Panc1 (cell line): Measurements from ENCODE around the gene ADAMTS9. TPM values are rescaled to one million over a fixed set of nuclear protein-coding genes. Genes with fewer than 3 reads are reported as not detected.

ENCODE experiments used
- ATAC-seq: fragments of 200-7000 bp; cut with Tn5 transposase; 2 replicates; pipeline ENCODE4 v1.9.1; 2020; ENCODE audit warnings: mild to moderate bottlenecking, moderate library complexity
- BruUV-seq: library from RNA; stranded (reverse); fragments of 400-500 nt; replicated peaks from 2 replicates; lab custom pipeline; 2021; lab: Mats Ljungman, UMichigan
- CTCF ChIA-PET: fragments of 300-600 bp; sonication (Branson Sonifier 250); formaldehyde crosslinking; loops from one replicate; lab custom pipeline; 2022; ENCODE audit warnings: antibody characterized with exemption; lab: Charles Lee
- POLR2A ChIA-PET: fragments of 300-600 bp; sonication (Branson Sonifier 250); formaldehyde crosslinking; loops from one replicate; lab custom pipeline; 2022; ENCODE audit warnings: antibody characterized with exemption; lab: Charles Lee
- DNase-seq: peaks from one replicate; pipeline ENCODE4 v3.0.0-alpha.2; 2010; ENCODE audit warnings: low read depth, low spot score
- H3K27ac ChIP-seq: 2 replicates; pipeline ENCODE4 v1.5.1; 2011; ENCODE audit warnings: mild to moderate bottlenecking, low read length, inconsistent platforms
- H3K27me3 ChIP-seq: fragments of 200-500 bp; sonication (Bioruptor generic); 2 replicates; pipeline ENCODE4 v1.6.0; 2014; ENCODE audit warnings: low read length, inconsistent platforms; ENCODE audit not compliant: control insufficient read depth, insufficient read depth
- H3K36me3 ChIP-seq: fragments of 200-500 bp; sonication (Bioruptor generic); 2 replicates; pipeline ENCODE4 v1.5.1; 2014; ENCODE audit warnings: inconsistent platforms, mild to moderate bottlenecking, low read length, moderate library complexity; ENCODE audit not compliant: control insufficient read depth, insufficient read depth
- H3K4me1 ChIP-seq: 2 replicates; pipeline ENCODE4 v1.5.1; 2011; ENCODE audit warnings: inconsistent platforms, mild to moderate bottlenecking, low read length, moderate library complexity; ENCODE audit not compliant: control insufficient read depth, insufficient read depth
- H3K4me3 ChIP-seq, 2 experiments: 2 replicates each; pipeline ENCODE4 v1.5.1; 2011 to 2012; ENCODE audit warnings: low read depth in 2 of 2, low read length in 2 of 2, mild to moderate bottlenecking in 2 of 2, inconsistent platforms in 1 of 2, moderate library complexity in 1 of 2
- H3K9me3 ChIP-seq: fragments of 200-500 bp; sonication (Bioruptor generic); 2 replicates; pipeline ENCODE4 v1.5.1; 2014; ENCODE audit warnings: low read depth, mild to moderate bottlenecking, inconsistent platforms, low read length, moderate library complexity; ENCODE audit not compliant: control insufficient read depth, insufficient read depth
- CTCF ChIP-seq: fragments of 450-650 bp; IDR thresholded peaks from 2 replicates; pipeline ENCODE4 v1.5.1; 2017; ENCODE audit warnings: mild to moderate bottlenecking
- POLR2AphosphoS5 ChIP-seq: IDR thresholded peaks from 2 replicates; pipeline ENCODE4 v1.6.1; 2012; ENCODE audit warnings: mild to moderate bottlenecking, low read depth, low read length, moderate library complexity
- REST ChIP-seq, 2 experiments: IDR thresholded peaks; 2 replicates each; pipeline ENCODE4 v1.6.1; 2011 to 2012; ENCODE audit warnings: low read depth in 2 of 2, control low read depth in 1 of 2, low read length in 1 of 2, mild to moderate bottlenecking in 1 of 2, moderate library complexity in 1 of 2; ENCODE audit not compliant: insufficient read depth in 1 of 2
- SIN3A ChIP-seq: IDR thresholded peaks from 2 replicates; pipeline ENCODE4 v1.6.1; 2012; ENCODE audit warnings: low read depth, mild to moderate bottlenecking, low read length, moderate library complexity, borderline replicate concordance; ENCODE audit not compliant: insufficient read depth
- TCF7L2 ChIP-seq: IDR thresholded peaks from 2 replicates; pipeline ENCODE4 v1.6.1; 2011; ENCODE audit warnings: mild to moderate bottlenecking, low read depth, low read length, inconsistent platforms
- in situ Hi-C: cut with HindIII; loops from 2 replicates; pipeline ENCODE4 v1.10.0; 2016; ENCODE audit warnings: low sequenced_read_pairs, low pct_unique_long_range_greater_than_20kb
- intact Hi-C: fragments of 100-400 bp; cut with micrococcal nuclease; formaldehyde crosslinking; loops from one replicate; pipeline ENCODE4 v1.10.0; 2022; ENCODE audit not compliant: unreplicated experiment
- total RNA-seq: library from RNA; stranded (reverse); gene quantifications from one replicate; pipeline ENCODE4 v1.2.1, GENCODE V29; 2021; ENCODE audit not compliant: unreplicated experiment

ADAMTS9 gene
- total RNA-seq, 1 experiment from 2014 or later, result 0.05 TPM

- no peaks in the 10 kb centered on the region for H3K36me3 ChIP-seq
- DNase-seq (no peak), ATAC-seq (no peak)
- peaks cover 2% of the 10 kb centered on the region; the same call in 1 of the 2 replicates for H3K4me1 ChIP-seq
- H3K27me3 ChIP-seq, result no peaks in the 10 kb centered on the region; the same call in 1 of the 2 replicates
- in situ Hi-C loops (no loop called here), intact Hi-C loops (no loop called here)
- CTCF ChIA-PET, result no interaction called here
- H3K9me3 ChIP-seq, result no peaks in the 10 kb centered on the region
- TF ChIP-seq SIN3A (no peak), REST (IDR thresholded peaks at IDR 0.05; ENCODE audit: insufficient read depth in 1 of 2, low read depth in 2 of 2, low read length in 1 of 2) (no peak), CTCF (no peak), TCF7L2 (no peak), POLR2AphosphoS5 (no peak)
- no peak overlapping the region for H3K27ac ChIP-seq
- H3K4me3 ChIP-seq, result no peak overlapping the region
- no TSS peak for BruUV-seq
- POLR2A ChIA-PET, result no interaction called here
Observed at GRCh38 chr3:64680334-64680733, 7.5 kb downstream of the ADAMTS9 start.

- intact Hi-C loops, result no loop called here
- ChIA-PET CTCF (no interaction called here), POLR2A (no interaction called here)
- Histone ChIP-seq H3K36me3 (no peaks in the 10 kb centered on the region), H3K27ac (no peak overlapping the region), H3K9me3 (no peaks in the 10 kb centered on the region), H3K4me3 (no peak overlapping the region), H3K4me1 (no peaks in the 10 kb centered on the region), H3K27me3 (no peaks in the 10 kb centered on the region; the same call in 1 of the 2 replicates)
- no TSS peak for BruUV-seq
- no peak for TF ChIP-seq REST (IDR thresholded peaks at IDR 0.05; ENCODE audit: insufficient read depth in 1 of 2, low read depth in 2 of 2, low read length in 1 of 2)
- TF ChIP-seq POLR2AphosphoS5, result no peak
- no peak for TF ChIP-seq SIN3A
- TF ChIP-seq CTCF, result no peak
- no peak for TF ChIP-seq TCF7L2
- in situ Hi-C loops, result no loop called here
- ATAC-seq, result no peak
- DNase-seq, result no peak
Observed at GRCh38 chr3:64677961-64678716, 9.7 kb downstream of the ADAMTS9 start.
